ENCODE results near the gene PABPN1.

Gene PABPN1

DNA sequence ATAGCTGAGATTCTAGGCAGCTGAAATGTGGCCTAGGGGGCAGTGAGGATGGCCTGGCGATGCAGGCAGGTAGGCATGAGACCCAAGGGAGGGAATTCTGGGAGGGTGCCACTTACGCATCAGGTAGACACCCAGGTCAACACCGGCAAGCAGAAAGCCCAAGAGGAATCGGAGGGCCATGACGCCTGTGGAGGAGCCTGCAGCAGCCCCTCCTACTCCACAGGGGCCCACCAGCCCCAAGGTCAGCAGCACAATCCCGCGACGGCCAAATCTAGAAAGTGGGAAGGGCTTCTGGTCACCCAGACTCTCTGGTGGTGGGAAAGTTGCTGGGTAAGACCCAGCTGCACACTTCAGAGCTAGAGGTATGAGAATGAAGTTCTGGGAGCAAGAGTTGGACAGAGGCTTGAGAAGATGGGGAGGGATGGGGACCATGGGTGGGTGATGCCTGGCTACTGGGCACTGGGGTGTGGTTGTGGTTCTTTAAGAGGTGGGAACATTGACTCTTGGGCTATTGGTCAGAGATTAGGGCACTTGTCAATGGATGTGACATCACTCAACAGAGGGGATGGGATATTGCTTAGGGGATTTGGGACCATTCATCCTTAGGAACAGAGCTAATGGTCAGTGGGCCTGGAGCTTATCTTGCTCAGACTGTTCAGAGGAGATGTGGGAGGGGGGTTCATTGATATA, 28.0 kb downstream of the PABPN1 start:
- H3K9me3 ChIP-seq (ENCODE audit: insufficient read depth, low read length), result no peaks in the 10 kb centered on the region
- H3K27me3 ChIP-seq (ENCODE audit: low read length), result no peaks in the 10 kb centered on the region
- H4K20me1 ChIP-seq (ENCODE audit: low read depth, low read length), result no peaks in the 10 kb centered on the region
- H3K27ac ChIP-seq (ENCODE audit: low read depth, low read length), result no peak overlapping the region
- no peaks in the 10 kb centered on the region for H3F3A ChIP-seq (ENCODE audit: insufficient read depth)
- no peak for TF ChIP-seq EZH2phosphoT487 (conservative IDR thresholded peaks at IDR 0.05; ENCODE audit: low read length)
- TF ChIP-seq, protein P1, sequence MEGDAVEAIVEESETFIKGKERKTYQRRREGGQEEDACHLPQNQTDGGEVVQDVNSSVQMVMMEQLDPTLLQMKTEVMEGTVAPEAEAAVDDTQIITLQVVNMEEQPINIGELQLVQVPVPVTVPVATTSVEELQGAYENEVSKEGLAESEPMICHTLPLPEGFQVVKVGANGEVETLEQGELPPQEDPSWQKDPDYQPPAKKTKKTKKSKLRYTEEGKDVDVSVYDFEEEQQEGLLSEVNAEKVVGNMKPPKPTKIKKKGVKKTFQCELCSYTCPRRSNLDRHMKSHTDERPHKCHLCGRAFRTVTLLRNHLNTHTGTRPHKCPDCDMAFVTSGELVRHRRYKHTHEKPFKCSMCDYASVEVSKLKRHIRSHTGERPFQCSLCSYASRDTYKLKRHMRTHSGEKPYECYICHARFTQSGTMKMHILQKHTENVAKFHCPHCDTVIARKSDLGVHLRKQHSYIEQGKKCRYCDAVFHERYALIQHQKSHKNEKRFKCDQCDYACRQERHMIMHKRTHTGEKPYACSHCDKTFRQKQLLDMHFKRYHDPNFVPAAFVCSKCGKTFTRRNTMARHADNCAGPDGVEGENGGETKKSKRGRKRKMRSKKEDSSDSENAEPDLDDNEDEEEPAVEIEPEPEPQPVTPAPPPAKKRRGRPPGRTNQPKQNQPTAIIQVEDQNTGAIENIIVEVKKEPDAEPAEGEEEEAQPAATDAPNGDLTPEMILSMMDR (IDR thresholded peaks at IDR 0.05; ENCODE audit: insufficient read depth, low read length, poor library complexity, severe bottlenecking), result no peak
- H3K4me2 ChIP-seq (ENCODE audit: low read depth, low read length, poor library complexity, severe bottlenecking), result no peak overlapping the region
- H3K79me2 ChIP-seq (ENCODE audit: insufficient read depth, low read length), result no peaks in the 10 kb centered on the region
- H2AFZ ChIP-seq (ENCODE audit: low read depth, low read length, severe bottlenecking), result no peak overlapping the region
- no peak overlapping the region for H3K4me3 ChIP-seq (ENCODE audit: insufficient read depth, low read length, poor library complexity, severe bottlenecking)
- H3K9ac ChIP-seq (ENCODE audit: low read length), result no peak overlapping the region
- H3K36me3 ChIP-seq (ENCODE audit: low read length), result no peaks in the 10 kb centered on the region
- H3K9me2 ChIP-seq (replicated peaks; ENCODE audit: insufficient read depth, low read length), result no peaks in the 10 kb centered on the region

DNA sequence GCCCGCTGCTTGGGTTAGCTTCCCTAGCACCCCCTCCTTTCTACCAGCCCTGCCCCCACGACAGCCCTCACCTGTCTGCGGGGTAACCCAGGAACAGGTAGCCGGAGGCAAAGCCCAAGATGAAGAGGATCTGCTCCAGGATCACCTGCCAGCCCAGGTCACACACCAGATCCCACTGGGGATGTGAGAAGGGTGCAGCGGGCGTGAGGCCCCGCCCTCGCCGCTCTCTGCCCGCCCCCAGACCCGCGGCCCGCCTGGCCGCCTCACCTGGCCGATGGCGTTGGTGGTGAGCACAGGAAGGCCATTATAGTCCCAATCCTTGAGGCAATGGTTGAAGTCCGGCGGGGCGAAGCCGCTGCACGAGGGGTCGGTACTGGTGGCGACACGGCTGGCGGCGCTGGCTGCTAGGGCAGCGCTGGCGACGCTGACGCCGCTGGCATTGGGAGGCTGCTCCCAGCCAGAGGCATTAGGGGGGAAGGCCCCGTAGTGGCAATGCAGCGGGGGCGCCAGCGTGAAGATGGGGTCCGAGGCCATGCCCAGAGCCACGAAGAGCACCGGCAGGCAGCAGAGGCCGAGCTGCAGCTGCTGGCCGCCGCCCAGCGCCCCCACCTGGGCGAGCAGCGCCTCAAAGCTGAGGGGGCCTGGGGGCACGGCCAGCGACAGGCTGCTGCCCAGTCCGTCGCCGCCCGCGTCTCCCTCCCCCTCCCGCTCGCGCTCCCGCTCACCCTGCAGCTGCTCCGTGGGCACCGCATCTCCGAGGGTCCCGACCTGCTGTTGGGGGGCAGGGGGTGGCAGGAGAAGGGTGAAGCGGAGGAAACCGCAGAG, 30.6 kb downstream of the PABPN1 start:
- Histone ChIP-seq H3K36me3 (ENCODE audit: low read length) (no peaks in the 10 kb centered on the region), H3K4me3 (ENCODE audit: insufficient read depth, low read length, poor library complexity, severe bottlenecking) (no peak overlapping the region), H2AFZ (ENCODE audit: low read depth, low read length, severe bottlenecking) (no peak overlapping the region), H3K9me3 (ENCODE audit: insufficient read depth, low read length) (no peaks in the 10 kb centered on the region), H3K4me2 (ENCODE audit: low read depth, low read length, poor library complexity, severe bottlenecking) (no peak overlapping the region), H3F3A (ENCODE audit: insufficient read depth) (no peaks in the 10 kb centered on the region), H3K9ac (ENCODE audit: low read length) (no peak overlapping the region), H3K79me2 (ENCODE audit: insufficient read depth, low read length) (no peaks in the 10 kb centered on the region), H4K20me1 (ENCODE audit: low read depth, low read length) (no peaks in the 10 kb centered on the region), H3K27ac (ENCODE audit: low read depth, low read length) (no peak overlapping the region), H3K27me3 (ENCODE audit: low read length) (no peaks in the 10 kb centered on the region), H3K9me2 (replicated peaks; ENCODE audit: insufficient read depth, low read length) (no peaks in the 10 kb centered on the region)
- no peak for TF ChIP-seq EZH2phosphoT487 (conservative IDR thresholded peaks at IDR 0.05; ENCODE audit: low read length)
- TF ChIP-seq, protein P1 (IDR thresholded peaks at IDR 0.05; ENCODE audit: insufficient read depth, low read length, poor library complexity, severe bottlenecking), result no peak

DNA sequence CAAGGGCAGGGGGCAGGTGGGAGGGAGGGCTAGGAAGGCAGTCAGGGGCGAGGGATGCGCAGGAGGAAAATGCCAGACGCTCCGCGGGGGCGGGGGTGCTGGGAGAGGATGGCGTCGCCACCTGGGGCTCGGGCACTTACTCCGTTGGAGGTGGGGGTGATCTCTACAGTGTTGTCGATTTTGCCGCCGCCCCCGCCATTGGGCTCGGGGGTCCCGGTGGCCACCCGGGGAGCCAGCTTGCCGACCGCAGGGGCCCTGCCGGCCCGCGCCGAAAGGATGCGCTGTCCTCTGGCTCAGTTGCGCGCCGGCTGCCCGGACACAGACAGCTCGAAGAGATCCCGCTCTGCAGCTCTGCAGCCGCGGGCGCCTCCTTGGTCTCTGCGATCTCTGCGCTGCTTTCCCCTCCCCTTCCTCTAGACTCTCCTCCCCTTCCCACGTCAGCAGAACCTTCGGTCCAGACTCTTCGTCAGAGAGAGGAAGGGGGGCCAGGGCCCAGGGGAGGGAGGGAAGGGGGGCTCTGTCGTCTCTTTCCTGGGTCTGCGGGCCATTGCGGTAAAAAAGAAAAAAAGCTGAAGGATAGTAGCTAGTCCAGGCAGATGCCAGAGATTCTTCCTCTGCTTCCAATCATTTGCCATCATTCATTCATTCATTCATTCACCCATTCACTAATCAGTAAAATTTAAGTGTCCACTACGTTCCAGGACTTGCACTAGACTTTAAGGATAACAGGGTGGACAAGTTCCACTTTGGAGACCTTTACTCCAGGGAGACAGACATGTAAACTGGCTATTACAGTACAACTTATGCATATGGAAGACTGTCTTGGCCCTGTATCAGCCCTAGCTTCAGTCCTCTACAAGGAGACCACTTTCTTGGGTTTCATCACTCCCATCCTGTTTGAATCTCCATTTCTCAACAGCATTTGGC, 31.5 kb downstream of the PABPN1 start, which contains the start of gene SLC22A17:
TSS of gene SLC22A17 (minus strand) at position 382 of the 927 bp plus-strand sequence.
- Histone ChIP-seq H3K9me2 (replicated peaks; ENCODE audit: insufficient read depth, low read length) (no peaks in the 10 kb centered on the region), H3K79me2 (ENCODE audit: insufficient read depth, low read length) (no peaks in the 10 kb centered on the region), H3K36me3 (ENCODE audit: low read length) (no peaks in the 10 kb centered on the region), H3K27ac (ENCODE audit: low read depth, low read length) (no peak within 1 kb of the TSS), H2AFZ (ENCODE audit: low read depth, low read length, severe bottlenecking) (no peak within 1 kb of the TSS), H4K20me1 (ENCODE audit: low read depth, low read length) (no peaks in the 10 kb centered on the region), H3F3A (ENCODE audit: insufficient read depth) (no peaks in the 10 kb centered on the region), H3K4me3 (ENCODE audit: insufficient read depth, low read length, poor library complexity, severe bottlenecking) (no peak within 1 kb of the TSS), H3K9ac (ENCODE audit: low read length) (no peak within 1 kb of the TSS), H3K4me2 (ENCODE audit: low read depth, low read length, poor library complexity, severe bottlenecking) (no peak within 1 kb of the TSS), H3K27me3 (ENCODE audit: low read length) (no peaks in the 10 kb centered on the region), H3K9me3 (ENCODE audit: insufficient read depth, low read length) (no peaks in the 10 kb centered on the region)
- no peak for TF ChIP-seq EZH2phosphoT487 (conservative IDR thresholded peaks at IDR 0.05; ENCODE audit: low read length)
- TF ChIP-seq, protein P1 (IDR thresholded peaks at IDR 0.05; ENCODE audit: insufficient read depth, low read length, poor library complexity, severe bottlenecking), result no peak

Measured in SU-DHL-6 (cell line).